Left ventricle myocardium inferior (tissue), 1 donor: ENCODE results near the gene FZD1. TPM values are rescaled to one million over a fixed set of nuclear protein-coding genes. Genes with fewer than 3 reads are reported as not detected.

ENCODE experiments used
- DNase-seq: peaks from one replicate; pipeline ENCODE4 v3.0.0-alpha.2; 2020
- H3K27ac ChIP-seq: fragments of 200-600 bp; replicated peaks from 2 replicates; pipeline ENCODE4 v1.8.0; 2021
- H3K27me3 ChIP-seq: fragments of 200-600 bp; 2 replicates; pipeline ENCODE4 v1.8.0; 2021; ENCODE audit warnings: low read depth
- H3K36me3 ChIP-seq: fragments of 200-600 bp; 2 replicates; pipeline ENCODE4 v1.8.0; 2021
- H3K4me1 ChIP-seq: fragments of 200-600 bp; 2 replicates; pipeline ENCODE4 v1.8.0; 2021
- H3K4me3 ChIP-seq: fragments of 200-600 bp; 2 replicates; pipeline ENCODE4 v1.8.0; 2021; ENCODE audit warnings: mild to moderate bottlenecking, moderate library complexity
- H3K9me3 ChIP-seq: fragments of 200-600 bp; replicated peaks from 2 replicates; pipeline ENCODE4 v1.8.0; 2021
- intact Hi-C: fragments of 100-400 bp; cut with micrococcal nuclease; formaldehyde crosslinking; loops from one replicate; pipeline ENCODE4 v1.11.0; 2022
- total RNA-seq: library from RNA; stranded (reverse); fragmentation: NEBNext Ultra II Directional; extraction: Animal tissue kit (Norgen Biotek cat#: 25700); gene quantifications from one replicate; pipeline ENCODE4 v1.2.1, GENCODE V29; 2021
- TF ChIP-seq, protein P1 (sequence below): fragments of 200-600 bp; IDR thresholded peaks from 2 replicates; pipeline ENCODE4 v1.8.0; 2021; ENCODE audit warnings: antibody characterized with exemption, mild to moderate bottlenecking, borderline replicate concordance
- donor health status: DM: no; HTN: yes; CAD: no; lungs with severe emphysema.

The FZD1 gene
- total RNA-seq, 1 donor from 2014 or later = 14.1 TPM

DNA sequence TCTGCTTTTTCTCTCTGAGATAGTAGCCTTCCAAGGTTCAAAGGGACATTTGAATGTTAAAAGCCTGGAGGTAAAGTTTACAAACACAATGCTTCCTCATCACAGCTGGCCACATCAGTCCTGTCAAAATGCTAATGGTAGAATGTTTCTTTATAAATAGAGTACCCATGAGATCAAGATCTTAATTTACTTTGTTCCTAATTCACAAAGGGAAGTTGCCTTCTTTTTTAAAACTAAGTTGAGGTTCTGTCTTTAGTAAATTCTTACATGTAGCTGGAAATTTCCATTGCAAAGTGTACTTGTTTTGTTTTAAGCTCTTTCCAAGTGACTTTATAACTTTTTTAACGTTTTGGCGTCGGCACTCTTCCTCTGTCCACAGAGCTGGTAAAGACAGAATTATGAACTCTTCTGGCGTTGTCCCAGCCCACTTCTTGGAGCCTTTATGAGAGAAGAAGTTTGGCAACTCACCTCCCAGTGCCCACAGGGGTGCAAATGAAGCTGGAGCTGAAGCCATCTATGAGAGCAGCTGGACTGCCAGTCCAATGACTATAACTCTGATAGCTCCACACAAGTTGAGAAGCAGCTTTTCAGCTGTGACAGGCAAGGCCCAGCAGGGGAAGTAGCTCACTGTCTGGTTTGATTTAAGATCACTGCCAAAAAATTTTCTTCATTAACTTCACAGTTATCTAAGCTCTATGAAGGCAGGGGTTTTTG lies 23.3 kb downstream of the FZD1 start:
- no peaks in the 10 kb centered on the region for H3K4me1 ChIP-seq
- intact Hi-C loops = loop anchor here (5.0 kb wide), 1 partner anchor 350 kb away; no protein-coding TSS in a partner anchor
- no peaks in the 10 kb centered on the region for H3K36me3 ChIP-seq
- H3K27ac ChIP-seq = no peak overlapping the region
- H3K4me3 ChIP-seq = no peak overlapping the region
- DNase-seq = no peak
- no peaks in the 10 kb centered on the region for H3K27me3 ChIP-seq
- no peaks in the 10 kb centered on the region for H3K9me3 ChIP-seq
- TF ChIP-seq, protein P1, sequence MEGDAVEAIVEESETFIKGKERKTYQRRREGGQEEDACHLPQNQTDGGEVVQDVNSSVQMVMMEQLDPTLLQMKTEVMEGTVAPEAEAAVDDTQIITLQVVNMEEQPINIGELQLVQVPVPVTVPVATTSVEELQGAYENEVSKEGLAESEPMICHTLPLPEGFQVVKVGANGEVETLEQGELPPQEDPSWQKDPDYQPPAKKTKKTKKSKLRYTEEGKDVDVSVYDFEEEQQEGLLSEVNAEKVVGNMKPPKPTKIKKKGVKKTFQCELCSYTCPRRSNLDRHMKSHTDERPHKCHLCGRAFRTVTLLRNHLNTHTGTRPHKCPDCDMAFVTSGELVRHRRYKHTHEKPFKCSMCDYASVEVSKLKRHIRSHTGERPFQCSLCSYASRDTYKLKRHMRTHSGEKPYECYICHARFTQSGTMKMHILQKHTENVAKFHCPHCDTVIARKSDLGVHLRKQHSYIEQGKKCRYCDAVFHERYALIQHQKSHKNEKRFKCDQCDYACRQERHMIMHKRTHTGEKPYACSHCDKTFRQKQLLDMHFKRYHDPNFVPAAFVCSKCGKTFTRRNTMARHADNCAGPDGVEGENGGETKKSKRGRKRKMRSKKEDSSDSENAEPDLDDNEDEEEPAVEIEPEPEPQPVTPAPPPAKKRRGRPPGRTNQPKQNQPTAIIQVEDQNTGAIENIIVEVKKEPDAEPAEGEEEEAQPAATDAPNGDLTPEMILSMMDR = no peak

- TF ChIP-seq, protein P1 = peak; percentile 63
- Histone ChIP-seq H3K27me3 (no peaks in the 10 kb centered on the region), H3K4me1 (no peaks in the 10 kb centered on the region), H3K9me3 (no peaks in the 10 kb centered on the region), H3K36me3 (no peaks in the 10 kb centered on the region), H3K4me3 (no peak overlapping the region), H3K27ac (no peak overlapping the region)
- intact Hi-C loops = loop anchor here (5.0 kb wide), 1 partner anchor 349 kb away; no protein-coding TSS in a partner anchor
- DNase-seq = peak; percentile 29
These were observed 24.1 kb downstream of the FZD1 start for GRCh38 chr7:91288208-91288824.

DNA sequence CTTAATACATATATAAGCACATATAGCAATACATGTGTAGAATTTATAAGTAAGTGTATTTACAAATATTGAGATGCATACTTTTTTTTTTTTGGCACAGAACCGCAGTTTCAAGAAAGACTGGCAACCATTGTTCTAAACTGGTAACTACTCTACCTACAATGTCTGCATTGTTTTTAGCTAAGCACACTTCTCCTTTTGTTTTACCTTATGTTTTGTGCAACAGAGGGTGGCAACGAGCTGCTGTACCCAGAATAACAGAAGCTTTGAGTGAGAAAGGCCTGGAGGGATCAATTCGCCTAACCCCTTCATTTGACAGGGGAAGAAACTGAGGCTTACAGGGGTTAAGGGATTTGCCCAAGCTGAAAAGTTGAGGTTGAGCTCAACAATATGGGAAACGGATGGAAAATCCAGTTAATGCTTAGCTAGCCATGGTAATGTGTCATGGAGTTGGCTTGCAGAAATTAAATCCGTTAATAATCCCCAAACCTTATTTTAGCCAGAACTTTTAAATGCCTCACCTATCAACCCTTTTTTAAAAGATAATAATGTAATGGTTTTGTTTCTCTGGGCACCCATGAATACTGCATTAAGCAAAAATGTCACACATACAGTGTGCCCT lies 25.5 kb downstream of the FZD1 start:
- TF ChIP-seq, protein P1 = no peak
- H3K27me3 ChIP-seq = no peaks in the 10 kb centered on the region
- intact Hi-C loops = loop anchor here (5.0 kb wide), 1 partner anchor 348 kb away; no protein-coding TSS in a partner anchor
- no peak overlapping the region for H3K4me3 ChIP-seq
- H3K27ac ChIP-seq = no peak overlapping the region
- no peaks in the 10 kb centered on the region for H3K36me3 ChIP-seq
- DNase-seq = no peak
- no peaks in the 10 kb centered on the region for H3K4me1 ChIP-seq
- no peaks in the 10 kb centered on the region for H3K9me3 ChIP-seq

DNA sequence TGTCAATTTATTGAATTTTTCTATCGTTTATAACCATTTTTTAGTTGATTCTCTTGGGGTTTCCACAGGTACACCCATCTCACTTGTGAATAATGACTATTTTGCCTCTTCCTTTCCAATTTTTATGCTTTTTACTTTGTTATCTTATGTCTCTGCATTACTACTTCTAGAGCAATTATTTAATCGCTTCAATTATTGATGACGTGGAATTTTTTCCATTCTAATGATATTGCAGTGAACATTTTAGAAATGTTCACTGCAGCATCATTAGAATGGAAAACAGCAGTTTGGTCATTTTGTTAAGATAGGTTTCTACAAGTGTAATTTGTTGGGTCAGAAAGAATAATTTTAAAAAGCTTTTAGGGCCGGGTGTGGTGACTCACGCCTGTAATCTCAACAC lies 27.1 kb downstream of the FZD1 start:
- H3K4me1 ChIP-seq = no peaks in the 10 kb centered on the region
- H3K27me3 ChIP-seq = peaks cover 6% of the 10 kb centered on the region
- intact Hi-C loops = no loop called here
- H3K27ac ChIP-seq = no peak overlapping the region
- no peak for DNase-seq
- H3K9me3 ChIP-seq = no peaks in the 10 kb centered on the region
- no peaks in the 10 kb centered on the region for H3K36me3 ChIP-seq
- no peak overlapping the region for H3K4me3 ChIP-seq
- TF ChIP-seq, protein P1 = no peak

GRCh38 chr7:91291902-91292301 lies 27.7 kb downstream of the FZD1 start:
- DNase-seq = no peak
- H3K9me3 ChIP-seq = no peaks in the 10 kb centered on the region
- peaks cover 6% of the 10 kb centered on the region for H3K27me3 ChIP-seq
- TF ChIP-seq, protein P1 = no peak
- H3K4me3 ChIP-seq = no peak overlapping the region
- no peak overlapping the region for H3K27ac ChIP-seq
- no peaks in the 10 kb centered on the region for H3K4me1 ChIP-seq
- intact Hi-C loops = no loop called here
- H3K36me3 ChIP-seq = no peaks in the 10 kb centered on the region
